ENCODE results near the gene APCDD1L.
A peak's percentile ranks its signal among the peaks of the same experiment; 100 is the strongest.

The APCDD1L gene

DNA sequence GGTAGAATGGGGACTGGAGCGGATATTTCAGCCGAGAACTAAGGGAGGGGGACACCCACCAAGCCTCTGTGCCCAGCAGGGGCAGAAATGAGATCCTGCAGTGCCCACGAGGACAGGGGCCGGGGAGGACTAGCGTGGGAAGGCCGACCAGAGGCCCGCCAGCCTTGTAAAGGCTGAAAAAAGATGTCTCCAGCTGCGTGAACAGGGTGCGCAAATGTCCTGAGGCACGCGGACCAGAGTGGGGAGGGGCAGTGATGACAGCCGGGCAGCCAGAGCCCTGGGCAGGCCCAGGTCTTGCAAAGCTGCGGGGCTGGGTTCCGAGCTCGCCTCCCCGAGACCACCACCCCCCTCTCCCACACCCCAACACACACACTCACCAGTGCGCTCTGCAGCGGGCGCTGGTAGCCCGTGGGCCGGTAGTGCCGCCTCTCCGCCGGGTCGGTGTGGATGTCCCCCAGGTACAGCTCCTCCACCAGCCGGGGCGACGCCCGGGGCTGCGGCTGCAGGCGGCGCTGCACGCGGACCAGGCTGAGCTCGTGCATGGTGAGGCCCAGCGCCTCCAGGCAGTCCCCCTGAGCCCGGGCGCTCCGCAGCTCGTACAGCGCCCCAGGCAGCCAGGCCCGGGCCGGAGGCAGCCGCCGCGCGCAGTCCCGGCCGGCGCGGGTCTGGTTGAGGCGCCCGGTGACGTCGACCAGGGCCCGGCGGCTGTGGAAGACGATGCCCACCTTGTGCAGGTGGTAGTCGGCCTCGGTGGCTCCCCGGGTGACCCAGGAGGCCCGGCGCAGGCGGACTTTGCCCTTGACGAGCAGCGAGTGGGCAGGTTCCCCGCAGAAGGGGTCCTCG lies 48.2 kb downstream of the APCDD1L start:
- no peak for DNase-seq (ENCODE audit: low read depth, low spot score)

DNA sequence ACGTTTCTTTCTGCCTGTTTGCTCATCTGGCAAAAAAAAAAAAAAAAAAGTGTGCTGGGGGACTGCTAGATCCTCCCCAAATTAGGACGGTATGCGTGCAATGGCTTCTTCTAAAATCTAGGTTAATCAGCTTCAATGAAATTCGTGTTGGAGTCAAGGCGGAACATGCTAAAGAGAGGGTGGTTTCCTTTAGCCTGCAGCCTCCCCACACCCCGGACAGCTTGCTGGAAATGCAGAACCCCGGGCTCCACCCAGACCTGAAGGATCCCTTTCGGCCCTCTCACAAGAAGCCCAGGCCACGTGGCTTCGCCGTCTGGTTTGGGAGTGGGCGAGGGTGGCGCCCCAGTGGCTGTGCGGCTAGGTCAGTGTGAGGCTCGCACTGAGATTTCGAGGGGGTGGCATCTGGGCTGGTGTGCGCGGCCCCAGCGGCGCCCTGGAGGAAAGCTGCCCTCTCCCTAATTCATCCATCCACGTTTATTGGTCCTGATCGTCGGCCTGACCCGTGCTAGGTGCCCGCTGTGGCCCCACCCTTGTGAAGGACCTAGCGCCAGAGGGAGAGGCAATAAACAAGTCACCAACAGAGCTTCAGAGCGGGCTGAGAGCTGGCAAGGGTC lies 49.0 kb downstream of the APCDD1L start:
- DNase-seq (ENCODE audit: low read depth, low spot score): no peak

DNA sequence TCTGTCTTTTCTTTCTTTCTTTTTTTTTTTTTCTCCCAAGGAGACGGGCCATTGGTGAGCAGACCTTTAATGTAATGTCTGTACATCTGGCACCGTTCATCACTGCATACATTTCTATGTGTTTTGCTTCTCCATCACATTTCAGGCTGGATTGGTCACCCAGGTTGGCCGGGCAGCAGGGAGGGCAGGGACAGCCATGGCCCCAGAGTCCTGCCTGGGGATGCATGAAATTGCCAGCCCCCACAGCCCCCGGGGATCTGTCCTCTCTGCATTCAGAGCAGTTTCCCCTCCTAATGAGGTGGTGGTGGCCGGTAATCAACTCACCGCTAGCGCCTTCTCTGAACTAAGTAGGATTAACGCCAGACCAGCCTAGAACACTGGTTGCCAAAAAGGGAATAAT lies 50.4 kb downstream of the APCDD1L start:
- DNase-seq (ENCODE audit: low read depth, low spot score): no peak

DNA sequence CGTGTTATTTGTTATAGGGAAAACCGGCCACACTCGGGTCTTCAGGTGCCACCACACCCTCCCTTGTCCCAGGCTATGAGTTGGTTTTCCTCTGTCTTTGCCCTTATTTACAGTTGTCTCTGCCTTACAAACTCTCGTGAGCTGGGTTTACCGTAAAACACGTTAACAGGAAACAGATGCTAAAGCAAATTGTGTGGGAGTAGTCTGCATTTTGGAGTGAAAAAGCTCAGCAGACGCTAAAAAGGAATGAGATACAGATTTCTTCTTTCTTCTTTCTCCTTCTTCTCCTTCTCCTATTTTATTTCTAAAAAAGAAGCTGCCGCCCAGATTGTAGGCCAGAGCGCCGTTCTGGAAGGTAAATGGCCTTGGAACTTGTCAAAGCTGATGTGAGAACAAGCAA lies 51.9 kb downstream of the APCDD1L start:
- DNase-seq (ENCODE audit: low read depth, low spot score): no peak

DNA sequence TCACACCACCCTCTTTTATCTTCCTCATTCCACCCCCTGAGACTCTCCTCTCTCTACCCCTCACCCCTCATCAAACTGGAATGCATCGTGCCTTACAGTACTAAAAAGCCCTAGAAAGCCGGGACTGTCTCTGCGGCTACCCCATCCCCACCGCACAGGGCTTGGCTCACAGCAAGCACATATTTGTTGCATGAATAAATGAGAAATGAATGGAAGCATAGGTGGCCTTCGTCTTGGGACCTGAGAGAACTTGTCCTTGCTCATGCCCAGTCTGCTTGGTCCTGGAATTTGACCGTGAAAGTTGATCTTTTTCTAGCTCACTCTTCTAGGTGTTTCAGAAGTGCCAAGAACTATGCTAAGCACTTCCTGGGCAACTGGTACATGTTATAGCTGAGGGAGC lies 53.3 kb downstream of the APCDD1L start:
- no peak for DNase-seq (ENCODE audit: low read depth, low spot score)

DNA sequence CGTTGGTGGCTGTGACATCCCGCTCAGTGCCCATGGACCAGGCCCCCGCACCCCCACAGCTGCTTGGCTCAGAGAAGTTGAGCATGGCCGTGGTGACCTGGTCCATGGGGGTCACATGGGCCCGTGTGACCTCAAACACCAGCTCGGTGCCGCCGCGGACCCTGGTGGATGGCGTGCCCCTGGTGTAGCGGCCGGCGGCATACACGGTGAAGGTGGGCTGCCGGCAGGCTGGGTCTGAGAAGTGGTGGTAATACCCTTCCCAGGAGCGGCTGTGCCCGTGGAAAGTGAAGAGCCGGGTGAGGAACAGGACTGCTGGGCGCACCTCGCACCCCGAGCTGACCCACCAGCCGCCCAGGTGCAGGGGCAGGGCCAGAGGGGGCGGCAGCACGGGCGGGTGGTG lies 54.1 kb downstream of the APCDD1L start:
- no peak for DNase-seq (ENCODE audit: low read depth, low spot score)

DNA sequence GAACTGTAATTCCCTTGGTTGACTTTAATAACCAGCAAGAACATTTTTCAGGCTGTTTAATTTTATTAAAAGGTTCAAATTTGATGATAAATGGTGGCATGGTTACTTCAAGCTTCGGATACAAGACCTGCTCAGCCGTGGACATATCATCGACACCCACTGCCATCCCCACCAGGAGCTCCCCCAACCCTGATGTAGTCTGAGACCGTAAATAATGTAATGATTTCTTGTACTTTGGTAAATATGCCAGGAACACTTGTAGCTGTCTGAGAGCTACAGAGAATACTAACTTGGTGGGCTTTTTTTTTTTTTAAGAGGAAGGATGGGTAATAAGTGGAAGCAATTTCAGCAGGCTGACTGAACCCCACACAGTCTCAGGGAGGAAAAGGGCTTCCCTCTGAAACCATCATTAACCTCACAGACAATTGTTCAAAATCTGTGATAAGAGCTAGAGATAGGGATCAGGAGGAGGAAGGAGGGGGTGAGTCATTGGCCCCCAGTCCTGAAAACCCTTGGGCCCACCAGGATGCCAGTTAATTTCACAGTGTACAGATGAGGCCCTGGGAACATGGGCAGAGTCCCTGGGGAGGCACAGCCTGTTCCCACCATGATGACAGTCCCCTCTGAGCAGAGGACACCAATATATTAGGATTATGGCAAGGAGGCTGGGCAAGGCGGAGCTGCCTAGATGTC lies 56.0 kb downstream of the APCDD1L start:
- no peak for DNase-seq (ENCODE audit: low read depth, low spot score)

DNA sequence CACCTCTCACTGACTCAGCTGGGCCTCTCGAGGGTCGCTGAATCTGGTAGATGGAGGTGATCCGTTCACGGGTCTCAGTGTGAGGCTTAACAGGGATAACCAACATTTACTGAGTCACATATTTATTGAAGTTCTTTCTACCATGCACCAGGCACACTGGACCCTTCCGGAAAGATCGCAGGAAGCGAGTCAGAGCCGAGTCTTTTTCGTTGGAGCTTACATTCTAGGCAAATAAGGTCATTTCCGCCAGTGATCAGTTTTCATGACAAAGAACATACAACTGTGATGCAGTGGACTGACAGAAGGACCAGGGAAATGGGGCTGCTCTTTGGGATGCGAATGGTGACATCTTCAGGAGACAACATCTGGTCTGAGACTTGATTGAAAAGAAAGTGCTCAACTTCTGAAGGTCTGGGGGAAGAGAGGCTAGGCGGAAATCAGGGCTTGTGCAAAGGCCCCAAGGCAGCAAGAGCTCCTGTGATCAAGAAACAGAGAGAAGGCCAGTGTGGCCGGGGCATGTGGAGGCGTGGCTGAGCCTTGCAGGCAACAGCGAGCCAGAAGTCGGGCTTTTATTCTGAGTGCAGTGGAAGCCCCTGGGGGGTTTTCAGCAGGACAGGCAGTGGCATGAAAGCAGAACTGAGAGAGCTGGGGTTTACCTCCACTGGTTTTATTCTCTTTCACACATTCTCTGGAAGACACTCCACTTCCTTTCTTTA lies 56.7 kb downstream of the APCDD1L start:
- DNase-seq (ENCODE audit: low read depth, low spot score): no peak

DNA sequence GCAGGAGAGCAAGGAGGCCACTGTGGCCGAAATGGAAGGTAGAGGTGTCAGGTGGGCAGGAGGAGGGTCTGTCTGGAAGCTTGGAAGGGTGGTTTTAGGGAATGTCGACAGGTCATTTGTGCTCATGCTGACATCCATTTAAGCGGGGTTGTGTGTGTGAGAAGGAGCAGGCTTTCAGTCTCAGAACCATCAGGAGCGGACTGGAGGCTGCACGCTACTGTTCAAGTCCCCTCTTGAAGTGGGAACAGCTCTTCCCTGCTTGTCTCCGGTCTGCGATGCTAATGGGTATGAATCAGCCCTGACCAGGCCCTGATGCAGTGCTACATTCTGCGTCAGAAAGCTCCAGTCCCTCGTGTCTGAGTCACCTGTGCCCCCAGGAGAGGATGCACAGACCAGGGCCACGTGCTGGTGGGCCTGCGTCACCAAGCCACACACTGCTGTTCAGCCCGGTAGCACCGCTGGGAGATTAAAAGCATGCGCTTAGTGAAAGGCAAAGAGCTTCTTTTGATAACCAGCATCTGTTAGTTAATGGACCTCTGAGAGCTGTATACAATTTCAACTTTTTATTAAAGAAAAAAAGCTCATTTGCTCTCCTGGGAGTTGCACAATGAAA lies 58.0 kb downstream of the APCDD1L start:
- DNase-seq (ENCODE audit: low read depth, low spot score): no peak

DNA sequence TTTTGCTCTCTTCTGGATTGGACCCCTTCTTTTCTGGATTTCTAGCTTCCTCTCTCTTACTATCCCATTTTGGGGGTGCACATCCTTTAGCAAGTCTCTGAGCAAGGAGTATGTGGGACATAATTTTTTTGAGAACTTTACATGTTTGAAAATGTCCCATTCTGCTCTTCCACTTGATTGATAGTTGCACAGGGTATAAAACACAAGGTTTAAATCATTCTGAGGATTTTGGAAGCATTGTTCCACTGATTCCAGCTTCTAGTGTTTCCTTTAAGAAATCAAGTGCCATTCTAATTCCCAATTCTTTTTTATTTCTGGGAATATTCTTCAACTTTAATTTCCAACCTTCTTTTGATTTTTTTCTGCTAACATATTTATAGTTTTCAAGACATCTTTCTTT lies 60.7 kb downstream of the APCDD1L start:
- no peak for DNase-seq (ENCODE audit: low read depth, low spot score)

DNA sequence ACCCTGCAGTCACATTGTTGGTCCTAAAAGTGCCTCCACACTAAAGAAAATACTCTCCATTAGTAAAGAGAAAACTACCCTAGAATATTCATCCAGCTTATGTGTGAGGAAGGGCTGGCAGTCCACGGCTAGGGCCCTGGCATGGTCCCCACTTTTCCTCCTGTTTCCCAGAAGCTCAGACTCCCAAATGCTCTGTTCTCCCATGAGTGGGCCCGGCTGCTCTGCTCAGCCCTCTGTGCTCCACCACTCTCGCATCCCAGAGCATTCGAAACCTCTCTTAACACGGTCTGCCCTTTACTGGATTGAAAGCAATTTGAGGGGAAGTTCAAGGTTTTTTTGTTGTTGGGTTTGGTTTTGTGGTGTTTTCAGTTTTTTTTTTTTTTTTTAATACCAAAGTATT lies 61.8 kb downstream of the APCDD1L start:
- no peak for DNase-seq (ENCODE audit: low read depth, low spot score)

DNA sequence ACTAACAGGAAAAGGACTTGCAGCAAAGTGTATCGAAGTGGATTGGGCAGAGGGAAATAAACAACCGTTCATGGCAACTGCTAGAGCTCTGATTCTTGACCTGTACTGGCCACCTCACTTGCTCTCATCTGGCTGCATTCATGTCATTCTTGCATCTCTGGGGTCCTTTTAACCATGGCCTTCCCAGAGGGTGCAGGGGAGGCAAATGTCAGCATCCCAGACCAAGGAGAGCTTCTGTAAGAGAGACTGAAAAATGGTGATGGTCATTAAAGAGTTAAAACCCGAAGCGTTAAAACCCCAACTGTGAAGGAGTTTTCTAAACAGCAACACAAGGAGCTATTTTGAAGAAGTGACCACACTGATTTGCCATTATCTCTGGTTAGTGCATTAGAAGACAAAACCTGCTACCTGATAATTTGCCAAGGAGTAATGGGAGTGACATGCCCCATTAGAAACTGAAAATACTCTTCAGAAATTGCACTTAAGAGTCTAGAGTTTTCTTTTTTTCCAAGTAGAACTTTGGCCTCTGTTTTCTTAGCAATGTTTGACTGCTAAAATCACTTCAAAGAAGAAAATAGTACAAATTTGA lies 62.4 kb downstream of the APCDD1L start:
- no peak for DNase-seq (ENCODE audit: low read depth, low spot score)

DNA sequence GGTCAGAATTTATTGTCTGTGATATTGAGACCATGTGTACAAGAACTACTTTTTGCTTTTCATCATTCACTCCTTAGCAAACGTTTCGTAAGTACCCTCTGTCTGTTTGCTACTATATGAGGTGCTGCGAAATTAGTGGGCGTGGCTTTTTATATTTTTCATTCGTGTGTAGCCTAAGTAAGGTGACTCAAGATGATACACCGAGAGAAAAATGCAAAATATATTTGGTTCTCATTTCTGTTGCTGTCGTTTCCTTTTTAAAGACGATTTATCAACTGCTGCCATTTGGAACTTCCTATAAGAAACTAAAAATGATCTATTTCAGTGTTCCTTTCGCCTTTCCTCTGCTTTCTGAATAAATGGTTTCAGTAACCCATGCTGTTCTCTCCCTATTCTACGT lies 64.9 kb downstream of the APCDD1L start:
- no peak for DNase-seq (ENCODE audit: low read depth, low spot score)

DNA sequence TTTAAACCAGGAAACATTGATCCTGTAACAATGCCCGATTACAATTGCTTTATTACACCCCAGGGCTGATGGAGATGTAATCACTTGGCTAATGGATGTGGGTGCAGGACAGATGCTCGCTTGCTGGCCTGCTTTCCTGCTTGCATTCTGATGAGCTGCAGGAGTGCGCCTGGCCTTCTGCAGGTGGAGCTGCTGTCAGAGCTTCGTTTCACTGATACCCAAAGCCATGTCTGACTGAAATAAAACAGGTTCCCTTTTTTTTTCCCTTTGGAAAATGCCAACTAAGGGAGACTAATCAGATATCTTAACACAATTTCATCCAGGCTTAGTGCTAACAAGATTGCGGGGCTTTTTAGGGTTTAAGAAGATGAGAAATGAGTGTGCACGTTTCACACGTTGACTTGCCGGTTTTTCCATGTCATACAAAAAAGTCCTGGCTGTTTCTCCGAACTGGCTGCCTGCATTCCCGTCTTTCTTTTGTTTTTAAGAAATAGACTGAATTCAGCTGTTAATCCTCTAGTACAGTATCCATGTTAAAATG lies 65.4 kb downstream of the APCDD1L start:
- no peak for DNase-seq (ENCODE audit: low read depth, low spot score)

DNA sequence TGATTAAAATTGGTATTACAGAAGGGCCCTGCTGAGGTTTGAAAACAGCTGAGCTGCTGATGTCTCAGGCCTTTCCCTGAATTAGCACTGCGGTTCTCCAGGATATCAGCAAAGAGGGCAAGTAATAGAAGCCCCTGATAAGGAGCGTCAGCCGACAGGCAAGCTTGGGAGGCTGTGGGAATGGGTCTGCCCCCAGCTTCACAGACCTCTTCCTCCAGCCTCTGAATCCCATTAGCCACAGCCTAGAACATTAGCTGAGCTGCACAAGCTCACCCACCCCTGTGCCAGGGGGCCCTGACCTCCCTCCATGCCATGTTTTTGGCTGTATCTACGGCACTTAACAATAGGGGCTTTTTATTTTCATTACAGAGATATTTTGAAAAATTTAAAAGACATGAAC lies 66.2 kb downstream of the APCDD1L start:
- DNase-seq (ENCODE audit: low read depth, low spot score): no peak

DNA sequence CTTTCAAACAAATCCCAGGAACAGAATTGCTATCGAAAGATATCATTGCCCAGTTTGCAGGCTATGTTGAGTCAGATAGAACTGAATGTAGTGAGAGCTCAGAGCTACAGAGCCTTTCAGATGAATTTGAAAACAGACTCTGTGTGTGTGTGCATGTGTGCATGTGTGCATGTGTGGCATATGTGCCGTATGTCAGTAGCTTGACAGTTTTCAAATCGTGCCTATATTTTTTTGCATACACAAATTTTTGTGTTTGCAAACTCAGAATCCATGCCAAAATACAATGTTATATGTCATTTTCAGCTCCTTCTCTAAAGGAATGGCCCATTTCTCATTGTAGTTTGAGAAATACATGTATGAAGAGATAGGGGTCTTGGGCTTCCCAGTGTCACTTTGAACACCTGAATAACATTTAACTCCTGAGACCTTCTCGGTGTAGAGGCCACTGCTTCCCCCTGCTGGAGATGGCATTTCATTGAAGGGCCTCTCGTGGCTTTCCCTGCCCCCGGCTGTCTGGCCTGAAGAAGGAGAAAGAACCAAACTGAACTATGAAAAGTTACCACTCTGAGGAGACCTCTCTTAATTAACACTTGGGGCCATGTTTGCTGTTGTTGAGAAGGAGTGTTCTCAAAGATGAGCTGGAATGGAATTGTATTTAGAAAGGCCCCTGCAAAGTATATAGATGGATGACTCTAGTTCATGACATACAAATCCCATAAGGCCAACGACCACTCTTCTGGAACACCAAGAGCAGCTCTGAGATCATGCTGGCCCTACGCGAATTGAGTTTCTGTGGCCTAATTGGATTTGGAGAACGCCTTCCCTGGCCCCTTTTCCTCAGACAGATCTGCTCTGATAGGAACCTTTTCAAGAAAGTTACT lies 67.4 kb downstream of the APCDD1L start:
- DNase-seq (ENCODE audit: low read depth, low spot score): peak; percentile 40

DNA sequence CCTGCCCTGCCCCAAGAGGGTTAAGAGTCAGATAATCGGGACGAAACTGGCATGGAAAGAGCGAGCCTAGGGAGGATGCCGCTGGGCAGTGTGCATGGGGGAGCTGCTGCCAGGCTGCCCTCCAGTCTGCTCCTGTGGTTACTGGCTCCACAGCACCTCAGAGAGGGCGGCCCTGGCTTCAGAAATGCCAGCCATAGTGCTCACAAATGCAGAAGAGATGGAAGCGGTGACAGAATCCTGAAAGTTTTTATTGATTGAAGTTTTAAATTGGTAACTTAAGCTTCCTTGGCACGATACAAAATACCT lies 68.3 kb downstream of the APCDD1L start:
- DNase-seq (ENCODE audit: low read depth, low spot score): no peak

DNA sequence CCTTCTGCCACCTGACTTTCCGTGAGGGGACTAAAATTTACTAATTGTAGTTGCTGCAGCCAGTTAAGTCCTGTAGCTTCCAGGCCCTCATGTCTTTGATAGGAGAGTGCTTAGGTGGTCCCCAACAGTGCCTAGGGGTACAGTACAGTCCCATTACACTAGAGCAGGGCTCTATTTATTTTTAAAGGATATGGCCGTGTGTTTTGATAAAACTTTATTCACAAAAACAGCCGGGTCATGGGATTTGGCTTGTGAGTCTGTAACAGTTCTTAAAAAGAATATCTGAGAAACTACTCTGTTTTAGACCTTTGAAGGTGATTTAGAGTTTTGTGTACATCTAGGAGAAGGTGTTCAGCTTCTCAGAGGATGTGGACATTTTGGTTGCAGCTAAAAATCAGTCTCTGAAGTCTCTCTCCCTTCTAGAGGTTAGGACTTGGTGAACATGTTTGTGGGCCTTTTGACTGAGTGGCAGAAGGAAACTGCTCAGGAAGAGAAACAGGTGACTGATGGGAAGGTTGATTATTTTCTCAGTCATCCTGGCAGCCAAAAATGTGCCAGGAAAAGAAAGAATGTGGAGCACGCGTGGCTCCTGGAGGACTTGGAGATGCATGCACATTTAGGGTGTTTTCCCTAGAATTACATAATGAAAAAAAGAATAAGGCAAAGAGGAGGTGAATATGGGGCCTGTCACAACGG lies 68.8 kb downstream of the APCDD1L start:
- DNase-seq (ENCODE audit: low read depth, low spot score): no peak

DNA sequence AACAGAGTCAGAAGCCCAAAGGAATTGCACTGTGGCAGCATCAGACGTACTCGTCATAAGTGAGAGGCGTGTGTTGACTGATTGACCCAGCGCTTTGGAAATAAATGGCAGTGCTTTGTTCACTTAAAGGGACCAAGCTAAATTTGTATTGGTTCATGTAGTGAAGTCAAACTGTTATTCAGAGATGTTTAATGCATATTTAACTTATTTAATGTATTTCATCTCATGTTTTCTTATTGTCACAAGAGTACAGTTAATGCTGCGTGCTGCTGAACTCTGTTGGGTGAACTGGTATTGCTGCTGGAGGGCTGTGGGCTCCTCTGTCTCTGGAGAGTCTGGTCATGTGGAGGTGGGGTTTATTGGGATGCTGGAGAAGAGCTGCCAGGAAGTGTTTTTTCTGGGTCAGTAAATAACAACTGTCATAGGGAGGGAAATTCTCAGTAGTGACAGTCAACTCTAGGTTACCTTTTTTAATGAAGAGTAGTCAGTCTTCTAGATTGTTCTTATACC lies 70.4 kb downstream of the APCDD1L start:
- no peak for DNase-seq (ENCODE audit: low read depth, low spot score)
